ENCODE results near the gene ELMO2. TPM values are rescaled to one million over a fixed set of nuclear protein-coding genes. Genes with fewer than 3 reads are reported as not detected.

Gene ELMO2
- total and polyA plus RNA-seq, 2 of the 4 experiments (the other 2 are of a cell fraction) = 29.2 to 52.7 TPM

GRCh38 chr20:46374383-46374782 is 32.0 kb downstream of the ELMO2 start:
- Histone ChIP-seq H3K56ac (ENCODE audit: extremely low read depth, insufficient read depth, low read length) (no peak overlapping the region), H2BK5ac (ENCODE audit: low read depth, low read length, poor library complexity, severe bottlenecking) (no peak overlapping the region), H3K27me3 (ENCODE audit: control insufficient read depth, insufficient read depth, low read length) (no peaks in the 10 kb centered on the region), H2BK20ac (ENCODE audit: low read depth, low read length) (no peak overlapping the region), H4K91ac (ENCODE audit: insufficient read depth, low read depth, low read length) (no peak overlapping the region), H4K8ac (ENCODE audit: low read depth in 2 of 2, low read length in 2 of 2) (no peak overlapping the region), H3K9me1 (ENCODE audit: insufficient read depth, low read length) (peaks cover 2% of the 10 kb centered on the region; the same call in 1 of the 2 replicates), H3K14ac (replicated peaks; ENCODE audit: low read depth, low read length) (no peak overlapping the region), H4K5ac (ENCODE audit: low read depth, low read length) (no peak overlapping the region), H3K4ac (ENCODE audit: low read depth, low read length) (no peak overlapping the region), H3K9me3 (ENCODE audit: control insufficient read depth, insufficient read depth, low read length) (no peaks in the 10 kb centered on the region), H3K4me2 (ENCODE audit: low read depth, low read length) (no peak overlapping the region), H3K23ac (ENCODE audit: low read depth, low read length) (no peak overlapping the region), H2AK9ac (replicated peaks; ENCODE audit: low read depth, low read length, poor library complexity) (no peak overlapping the region), H4K20me1 (ENCODE audit: insufficient read depth, low read length) (no peaks in the 10 kb centered on the region), H3K79me1 (ENCODE audit: low read depth in 1 of 2, low read length in 2 of 2) (peaks cover 2 to 5% of the 10 kb centered on the region in 2 experiments; a peak in 3 of 4 replicates), H2AK5ac (ENCODE audit: low read depth, low read length) (no peak overlapping the region), H3K27ac (ENCODE audit: insufficient read depth, low read length) (no peak overlapping the region), H2AFZ (replicated peaks; ENCODE audit: low read length, poor library complexity) (no peak overlapping the region), H3K36me3 (ENCODE audit: control insufficient read depth, insufficient read depth, low read length) (peaks cover 61% of the 10 kb centered on the region), H2BK120ac (ENCODE audit: low read depth, low read length) (no peak overlapping the region), H3K18ac (ENCODE audit: low read depth, low read length) (no peak overlapping the region), H3K9ac (ENCODE audit: low read depth, low read length) (no peak overlapping the region), H3K4me1 (ENCODE audit: control insufficient read depth, insufficient read depth, low read length) (no peaks in the 10 kb centered on the region), H2BK15ac (ENCODE audit: low read depth, low read length) (no peak overlapping the region), H3K4me3 (ENCODE audit: insufficient read depth, low read depth, low read length) (no peak overlapping the region)
- ChIA-PET POLR2A (ENCODE audit: unreplicated experiment) (no interaction called here), CTCF (no interaction called here)
- dilution Hi-C loops (cut with HindIII; ENCODE audit: low sequenced_read_pairs, unreplicated experiment) = no loop called here
- in situ Hi-C loops (cut with MboI; ENCODE audit: low sequenced_read_pairs) = no loop called here
- intact Hi-C loops (cut with micrococcal nuclease) = no loop called here
- BruUV-seq (replicated peaks) = no TSS peak
- DNase-seq (no peak), ATAC-seq (ENCODE audit: low read depth) (no peak)
- TF ChIP-seq USF2 (IDR thresholded peaks at IDR 0.05; ENCODE audit: low read depth, low read length) (no peak), SMC3 (IDR thresholded peaks at IDR 0.05; ENCODE audit: low read depth, low read length) (no peak), MXI1 (IDR thresholded peaks at IDR 0.05; ENCODE audit: borderline replicate concordance, low read depth, low read length) (no peak), FOS (IDR thresholded peaks at IDR 0.05; ENCODE audit: low read depth, low read length) (no peak), POLR2A (IDR thresholded peaks at IDR 0.05; ENCODE audit: low read depth, low read length) (no peak), RCOR1 (IDR thresholded peaks at IDR 0.05; ENCODE audit: insufficient replicate concordance, low read length) (no peak), BHLHE40 (IDR thresholded peaks at IDR 0.05; ENCODE audit: low read depth, low read length) (no peak)
- TF ChIP-seq, protein P1, sequence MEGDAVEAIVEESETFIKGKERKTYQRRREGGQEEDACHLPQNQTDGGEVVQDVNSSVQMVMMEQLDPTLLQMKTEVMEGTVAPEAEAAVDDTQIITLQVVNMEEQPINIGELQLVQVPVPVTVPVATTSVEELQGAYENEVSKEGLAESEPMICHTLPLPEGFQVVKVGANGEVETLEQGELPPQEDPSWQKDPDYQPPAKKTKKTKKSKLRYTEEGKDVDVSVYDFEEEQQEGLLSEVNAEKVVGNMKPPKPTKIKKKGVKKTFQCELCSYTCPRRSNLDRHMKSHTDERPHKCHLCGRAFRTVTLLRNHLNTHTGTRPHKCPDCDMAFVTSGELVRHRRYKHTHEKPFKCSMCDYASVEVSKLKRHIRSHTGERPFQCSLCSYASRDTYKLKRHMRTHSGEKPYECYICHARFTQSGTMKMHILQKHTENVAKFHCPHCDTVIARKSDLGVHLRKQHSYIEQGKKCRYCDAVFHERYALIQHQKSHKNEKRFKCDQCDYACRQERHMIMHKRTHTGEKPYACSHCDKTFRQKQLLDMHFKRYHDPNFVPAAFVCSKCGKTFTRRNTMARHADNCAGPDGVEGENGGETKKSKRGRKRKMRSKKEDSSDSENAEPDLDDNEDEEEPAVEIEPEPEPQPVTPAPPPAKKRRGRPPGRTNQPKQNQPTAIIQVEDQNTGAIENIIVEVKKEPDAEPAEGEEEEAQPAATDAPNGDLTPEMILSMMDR (conservative IDR thresholded peaks at IDR 0.05; ENCODE audit: low read depth, low read length) = no peak
- no CpG with 5 or more reads among the region's 7 CpGs for WGBS, 2 experiments (ENCODE audit: extremely low coverage in 2 of 2, insufficient read length in 1 of 2)
